ENCODE results near the gene TOP1.

TOP1 gene

DNA sequence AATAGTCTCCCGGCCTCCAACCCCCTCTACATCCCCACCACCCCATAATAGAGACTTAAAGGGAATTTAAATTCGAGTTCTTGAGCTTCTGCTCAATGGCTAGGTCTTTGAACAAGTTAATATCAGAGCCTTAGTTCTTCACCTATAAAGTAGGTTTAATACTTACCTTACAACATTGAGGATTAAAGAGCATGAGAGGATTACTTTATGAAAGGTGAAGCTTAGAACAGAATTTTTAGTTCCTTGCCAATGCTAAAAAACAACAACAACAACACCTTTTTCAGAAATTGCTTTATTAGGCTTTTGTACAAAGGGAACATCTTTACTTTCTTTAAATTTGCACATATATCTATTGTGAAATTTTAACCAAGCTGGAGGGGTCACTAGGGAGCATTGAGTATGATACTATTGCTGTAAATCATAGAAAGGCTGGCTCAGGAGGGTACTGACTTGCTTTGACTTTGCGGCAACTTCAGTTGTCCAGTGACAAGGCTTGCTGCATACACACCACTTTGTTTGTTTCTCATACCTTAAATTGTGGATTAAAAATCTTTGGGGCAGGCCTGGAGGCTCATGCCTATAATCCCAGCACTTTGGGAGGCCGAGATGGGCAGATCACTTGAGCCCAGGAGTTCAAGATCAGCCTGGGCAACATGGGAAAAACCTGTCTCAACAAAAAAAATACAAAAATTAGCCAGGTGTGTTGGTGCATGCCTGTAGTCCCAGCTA lies 9.7 kb downstream of the TOP1 start:
- DNase-seq: no peak

DNA sequence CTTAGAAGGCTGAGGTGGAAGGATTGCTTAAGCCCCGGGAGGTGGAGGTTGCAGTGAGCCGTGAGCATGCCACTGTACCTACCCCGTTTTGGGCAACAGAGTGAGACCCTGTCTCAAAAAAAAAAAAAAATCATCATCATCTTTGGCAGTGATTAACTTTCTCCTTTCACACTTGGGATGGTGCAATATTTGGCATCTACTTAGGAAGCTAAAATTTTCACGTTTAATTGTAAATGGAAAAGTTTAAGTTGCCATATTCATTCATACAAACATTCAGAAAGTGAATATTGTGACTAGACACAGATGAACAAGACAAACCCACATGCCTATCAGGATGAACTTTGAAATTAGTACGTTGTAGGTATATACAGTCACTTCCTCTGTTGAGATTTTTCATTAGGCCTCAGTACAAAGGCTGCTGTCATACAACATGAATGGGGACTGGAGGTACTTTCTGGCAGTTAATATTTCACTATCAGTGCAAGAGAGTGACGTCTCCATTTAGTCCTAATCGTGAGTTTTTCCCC lies 10.3 kb downstream of the TOP1 start:
- no peak for DNase-seq

DNA sequence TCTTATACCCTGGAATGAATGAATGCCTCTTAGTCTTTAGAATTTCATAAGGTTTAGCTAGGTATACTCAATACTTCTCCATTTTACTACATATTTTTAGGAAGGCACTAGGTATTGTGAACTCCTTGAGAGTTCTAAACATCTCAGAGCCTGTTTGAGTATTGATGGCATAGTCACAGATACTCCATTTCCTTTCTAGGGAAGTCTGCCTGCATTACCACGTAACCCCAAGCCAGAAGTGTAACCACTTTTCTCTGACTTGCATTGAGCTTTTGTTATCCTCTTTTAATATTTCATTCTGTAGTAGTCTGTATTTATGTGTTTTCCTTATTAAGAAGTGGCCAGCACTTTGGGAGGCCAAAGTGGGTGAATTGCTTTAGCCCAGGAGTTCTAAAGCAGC lies 12.2 kb downstream of the TOP1 start:
- no peak for DNase-seq

GRCh38 chr20:41041693-41042092 lies 13.1 kb downstream of the TOP1 start:
- DNase-seq: no peak

DNA sequence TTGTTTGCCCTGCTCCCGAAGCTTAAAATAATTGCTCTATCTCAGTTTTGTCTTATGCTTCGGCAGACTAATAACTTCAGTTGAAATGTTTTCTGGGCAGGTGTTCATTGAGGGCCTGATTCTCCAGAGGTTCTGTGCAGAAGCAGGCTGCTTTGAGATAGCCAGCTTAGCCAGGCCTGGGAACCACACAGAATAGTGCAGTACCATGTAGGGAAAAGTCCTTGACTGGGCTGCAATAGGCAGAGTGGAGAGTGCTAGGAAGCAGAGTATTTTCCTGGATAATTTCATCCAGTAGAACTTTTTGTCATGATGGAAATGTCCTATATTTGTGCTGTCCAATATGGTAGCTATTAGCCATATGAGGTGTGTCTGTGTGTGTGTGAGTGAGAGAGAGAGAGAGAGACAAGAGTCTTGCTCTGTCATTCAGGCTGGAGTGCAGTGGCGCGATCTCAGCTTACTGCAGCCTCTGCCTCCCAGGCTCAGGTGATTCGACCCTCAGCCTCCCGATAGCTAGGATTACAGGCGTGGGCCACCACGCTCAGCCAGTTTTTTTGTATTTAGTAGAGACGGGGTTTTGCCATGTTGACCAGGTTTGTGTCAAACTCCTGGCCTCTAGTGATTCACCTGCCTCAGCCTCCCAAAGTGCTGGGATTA lies 15.9 kb downstream of the TOP1 start:
- no peak for DNase-seq

- no peak for DNase-seq
Observed at GRCh38 chr20:41045671-41046070, 17.0 kb downstream of the TOP1 start.

DNA sequence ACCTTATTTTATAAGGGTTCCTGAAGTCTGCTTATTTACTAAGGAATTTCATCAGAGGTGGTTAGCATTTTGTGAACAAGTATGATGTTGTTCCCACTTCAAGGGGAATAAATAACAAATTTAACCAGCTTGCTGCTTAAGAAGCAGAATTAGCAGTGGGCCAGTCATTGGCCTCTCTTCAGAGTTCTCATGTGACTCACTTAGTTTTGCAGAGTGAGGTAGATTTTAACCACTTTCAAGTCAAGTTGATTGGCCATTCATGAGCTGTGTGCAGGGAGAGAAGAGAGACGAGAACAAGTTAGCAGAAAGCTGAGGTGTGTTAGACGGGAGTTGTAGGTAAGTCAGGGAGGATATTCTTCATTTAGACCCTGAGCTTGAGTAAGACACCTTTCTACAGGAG lies 18.1 kb downstream of the TOP1 start:
- DNase-seq: no peak

DNA sequence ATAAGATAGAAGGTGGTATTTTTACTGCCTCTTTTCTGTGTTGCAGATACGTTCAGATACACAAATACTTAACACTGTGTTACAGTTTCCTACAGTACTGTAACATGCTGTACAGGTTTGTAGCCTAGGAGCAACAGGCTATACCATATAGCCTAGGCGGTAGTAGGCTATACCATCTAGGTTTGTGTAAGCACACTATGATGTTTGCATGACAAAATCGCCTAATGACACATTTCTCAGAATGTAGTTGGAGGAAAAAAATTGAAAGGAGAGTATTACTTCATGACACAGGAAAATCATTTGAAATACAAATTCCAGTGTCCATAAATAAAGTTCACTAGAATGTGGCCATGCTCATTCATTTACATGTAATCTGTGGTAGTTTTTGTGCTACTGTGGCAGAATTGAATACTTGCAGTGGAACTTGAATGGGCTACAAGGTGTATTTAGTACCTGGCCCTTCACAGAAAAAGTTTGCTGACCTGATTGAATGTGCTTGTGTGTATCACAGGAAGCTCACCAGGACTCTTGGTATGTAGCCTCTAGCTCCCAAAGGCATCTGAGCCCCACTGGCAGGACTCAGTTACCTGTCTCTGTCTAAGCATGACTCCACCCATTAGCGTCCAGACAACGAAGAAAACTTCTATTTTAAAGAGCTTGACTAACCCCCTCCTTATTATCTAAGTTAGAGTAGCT lies 18.8 kb downstream of the TOP1 start:
- DNase-seq: no peak

DNA sequence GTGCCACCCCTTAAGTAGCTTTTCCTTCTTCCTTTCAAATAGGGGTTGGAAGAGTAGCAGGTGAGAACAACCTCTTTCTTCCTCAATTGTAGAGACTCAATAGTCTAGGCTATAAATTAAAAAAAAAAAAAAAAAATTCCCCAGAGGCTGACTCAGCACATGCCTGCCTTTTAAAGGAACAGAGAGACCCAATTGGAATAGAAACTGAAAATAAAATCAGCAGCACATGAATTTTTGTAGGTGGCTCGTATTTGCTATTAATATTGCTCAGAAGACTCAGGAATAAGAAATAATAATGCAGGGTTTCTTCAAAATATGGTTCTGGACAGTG lies 19.3 kb downstream of the TOP1 start:
- no peak for DNase-seq

DNA sequence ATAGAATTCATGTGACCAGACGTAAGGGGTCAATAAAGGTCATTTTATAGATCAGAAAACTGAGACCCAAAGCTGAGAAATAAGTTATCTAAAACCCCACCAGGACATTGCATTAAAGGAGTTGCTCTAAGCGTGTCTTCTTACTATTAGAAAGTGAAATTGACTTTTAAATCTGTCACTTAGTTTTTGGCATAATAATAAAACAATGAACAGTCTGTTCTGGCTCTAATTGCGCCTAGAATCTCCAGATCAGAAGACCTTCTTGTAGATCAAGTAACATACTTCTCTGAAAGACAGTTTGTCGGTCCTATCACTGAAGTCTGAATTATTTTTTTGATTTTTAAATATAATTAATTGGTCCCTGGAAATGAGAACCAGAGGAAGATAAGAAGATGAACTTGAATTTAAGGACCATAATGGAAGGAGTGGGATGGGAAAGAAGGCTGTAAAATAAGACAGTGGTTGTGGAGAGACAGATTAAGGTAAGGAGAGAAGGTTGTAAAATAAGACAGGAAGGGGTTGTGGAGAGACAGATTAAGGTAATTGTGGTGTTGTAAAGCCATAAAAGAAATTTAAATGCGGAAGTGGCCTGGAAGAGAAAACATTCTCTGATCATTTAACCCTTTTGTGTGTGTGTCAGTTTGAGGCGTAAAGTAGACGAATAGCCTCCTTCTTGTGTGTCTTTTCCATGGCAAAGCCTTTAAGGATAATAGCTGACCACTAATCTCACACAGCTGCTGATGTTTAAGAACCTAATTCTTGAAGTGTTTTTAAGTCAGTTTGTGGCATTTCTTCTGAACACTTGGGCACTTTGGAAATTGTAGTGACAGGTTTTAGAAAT lies 20.1 kb downstream of the TOP1 start:
- no peak for DNase-seq

- no peak for DNase-seq
Observed at GRCh38 chr20:41049451-41049850, 20.8 kb downstream of the TOP1 start.

DNA sequence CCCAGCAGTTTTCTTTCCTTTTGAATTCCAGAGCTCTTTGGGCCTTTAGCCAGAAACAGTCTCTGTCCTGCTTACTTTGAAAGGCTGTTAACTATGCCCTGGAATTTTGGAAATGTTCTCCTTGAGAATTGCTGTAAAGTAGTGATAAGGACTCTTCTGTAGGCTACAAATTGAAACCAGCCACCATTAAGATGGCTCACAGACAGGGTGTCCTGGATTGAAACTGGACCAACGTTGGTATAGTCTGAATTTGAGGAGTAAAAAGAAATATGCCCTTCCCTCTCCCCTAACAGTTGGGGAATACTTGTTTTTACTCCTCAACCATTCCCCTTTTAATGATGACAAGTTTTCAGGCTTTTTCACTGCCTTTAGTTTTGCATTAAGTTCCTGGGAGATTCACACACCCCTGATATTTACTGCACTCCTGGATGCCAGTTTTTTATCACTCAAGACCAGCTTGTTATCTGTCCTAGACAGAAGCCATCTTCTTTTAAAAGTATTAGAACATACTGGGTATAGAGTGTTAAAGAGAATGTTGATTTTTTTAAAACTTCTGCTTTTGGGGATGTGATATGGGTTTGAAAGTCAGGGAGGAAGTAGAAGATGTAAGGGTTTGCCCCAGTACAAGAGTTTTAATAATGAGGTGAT lies 21.9 kb downstream of the TOP1 start:
- no peak for DNase-seq

DNA sequence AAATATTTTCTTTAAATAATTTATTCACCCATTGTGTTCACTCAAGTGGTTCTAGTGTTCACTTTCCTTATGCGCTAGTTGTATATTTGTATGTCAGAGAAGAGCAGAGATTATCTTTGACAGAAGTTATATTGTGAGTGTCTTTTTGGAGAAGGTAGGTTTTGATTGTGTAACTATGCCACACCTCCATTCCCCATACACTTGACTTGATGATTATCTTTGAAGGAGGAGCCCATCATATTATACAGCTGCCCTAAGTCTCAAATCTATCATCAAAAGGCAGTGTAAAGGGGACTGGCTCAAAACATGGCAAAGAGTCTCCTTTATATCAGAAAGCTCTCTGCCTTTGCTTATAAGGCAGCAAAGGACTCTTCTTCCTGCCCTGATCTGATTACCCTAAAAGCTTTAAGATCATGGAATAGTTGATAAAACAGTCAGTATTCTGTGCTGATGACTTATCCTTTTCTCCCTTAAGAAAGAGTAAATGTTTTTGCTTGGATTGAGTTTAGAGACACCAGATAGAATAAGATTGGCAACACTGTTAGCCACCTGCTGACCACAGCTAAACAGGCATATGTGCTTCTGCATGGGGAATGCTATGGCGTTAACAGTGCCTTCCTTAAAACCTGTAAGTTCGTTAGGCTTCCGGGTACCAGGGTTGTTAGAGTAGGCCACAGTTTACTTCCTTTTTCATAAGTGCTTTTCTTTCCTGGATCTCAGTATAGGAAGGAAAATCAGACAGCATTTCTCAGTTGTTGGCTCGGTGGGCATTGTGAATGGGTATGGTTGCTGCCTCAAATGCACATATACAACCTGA lies 22.6 kb downstream of the TOP1 start:
- no peak for DNase-seq

- DNase-seq: no peak
Observed at GRCh38 chr20:41052742-41053419, 24.3 kb downstream of the TOP1 start.

DNA sequence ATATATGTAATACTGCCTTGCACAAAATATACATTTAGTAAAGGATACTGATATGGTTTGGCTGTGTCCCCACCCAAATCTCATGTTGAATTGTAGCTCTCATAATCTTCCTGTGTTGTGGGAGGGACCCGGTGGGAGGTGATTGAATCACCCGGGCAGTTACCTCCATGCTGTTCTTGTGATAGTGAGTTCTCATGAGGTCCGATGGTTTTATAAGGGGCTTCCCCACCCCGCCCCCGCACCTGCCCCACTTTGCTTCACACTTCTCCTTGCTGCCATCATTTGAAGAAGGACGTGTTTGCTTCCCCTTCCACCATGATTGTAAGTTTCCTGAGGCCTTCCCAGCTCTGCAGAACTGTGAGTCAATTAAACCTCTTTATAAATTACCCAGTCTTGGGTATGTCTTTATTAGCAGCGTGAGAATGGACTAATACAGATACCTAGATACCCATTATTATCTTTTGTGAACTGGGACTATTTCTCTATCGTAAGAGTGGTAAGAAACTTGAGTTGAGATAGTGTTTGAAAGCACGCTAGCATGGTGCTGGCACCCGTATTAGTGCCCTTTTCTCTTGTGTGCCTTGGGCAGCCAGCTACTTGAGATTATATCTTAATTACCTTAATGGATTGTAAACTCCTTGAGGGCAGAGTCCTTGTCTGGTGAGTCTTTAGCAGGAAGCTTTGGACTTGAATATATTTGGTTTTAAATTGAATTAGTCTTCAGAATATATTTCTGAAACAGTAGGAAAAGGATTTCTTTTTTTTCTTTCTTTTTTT lies 25.6 kb downstream of the TOP1 start:
- DNase-seq: no peak

- DNase-seq: no peak
Observed at GRCh38 chr20:41054847-41055230, 26.2 kb downstream of the TOP1 start.

DNA sequence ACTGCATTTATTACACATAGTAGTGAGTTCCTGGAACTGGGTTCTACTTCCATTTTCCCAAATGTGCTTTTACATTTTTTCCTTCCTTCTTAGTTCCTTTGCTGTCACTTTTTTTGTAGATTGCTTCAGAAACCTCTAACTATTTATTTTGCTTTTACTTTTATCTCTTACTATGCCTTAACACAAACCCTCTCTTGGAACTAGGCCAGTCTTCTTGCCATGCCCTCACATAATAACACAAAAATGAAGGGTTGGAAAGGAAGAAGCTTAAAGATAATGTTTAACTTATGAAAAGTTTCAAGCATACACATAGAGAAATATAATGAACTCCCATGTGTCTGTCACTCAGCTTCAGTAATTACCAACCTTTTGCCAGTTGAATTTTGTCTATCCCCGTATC lies 27.1 kb downstream of the TOP1 start:
- no peak for DNase-seq

DNA sequence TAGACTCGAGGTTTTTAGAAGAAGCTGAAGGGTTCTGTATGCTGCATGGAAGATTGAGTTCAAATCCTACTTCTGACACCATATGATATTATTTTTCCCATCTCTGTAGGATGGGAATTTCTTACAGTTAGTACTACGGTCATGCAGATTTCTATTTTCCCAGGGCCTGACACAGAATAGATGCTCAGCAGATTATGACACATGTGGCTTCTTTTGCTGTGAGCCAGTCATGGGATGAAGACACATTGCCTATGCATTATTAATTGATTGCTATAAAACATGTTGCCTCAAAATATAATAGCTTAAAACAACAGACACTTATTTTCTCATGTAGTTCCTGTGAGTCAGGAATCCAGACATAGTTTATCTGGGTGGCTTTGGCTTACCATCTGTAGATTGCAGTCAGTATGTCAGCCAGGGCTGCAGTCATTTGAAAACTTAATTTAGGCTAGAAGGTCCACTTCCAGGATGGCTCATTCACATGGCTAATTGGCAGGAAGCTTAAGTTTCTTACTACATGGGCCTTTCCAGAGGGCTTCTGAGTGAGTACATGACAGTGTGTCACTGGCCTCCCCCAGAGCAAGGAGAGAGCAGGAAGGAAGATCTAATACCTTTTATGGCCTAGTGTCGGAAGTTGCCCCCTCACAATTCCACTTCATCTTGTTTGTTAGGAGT lies 29.5 kb downstream of the TOP1 start:
- no peak for DNase-seq
